ENCODE data around the gene INIP.
A peak's percentile ranks its signal among the peaks of the same experiment; 100 is the strongest.

Gene INIP

DNA sequence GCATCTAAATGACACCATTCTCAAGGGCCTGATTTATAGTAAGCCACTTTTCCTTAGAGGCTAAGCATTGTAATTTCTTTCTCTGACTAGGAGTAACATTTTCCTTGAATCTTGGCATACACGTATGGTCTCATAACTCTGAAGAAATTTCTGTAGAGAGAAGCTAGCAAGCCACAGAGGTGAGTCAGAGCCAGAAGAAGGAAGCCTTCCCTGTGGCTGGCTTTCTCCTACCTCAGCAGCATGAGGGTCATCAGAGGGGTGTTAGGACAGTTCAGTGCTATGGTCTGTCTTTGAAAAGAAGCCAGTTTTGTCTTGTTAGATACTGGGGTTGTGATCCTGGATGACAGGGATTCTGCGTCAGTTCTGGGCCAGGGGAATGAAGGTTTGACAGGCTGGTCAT lies 35.8 kb upstream of the INIP start:
- peaks cover 4% of the 10 kb centered on the region for H3K36me3 ChIP-seq (ENCODE audit: insufficient read depth, low read length)
- no peak overlapping the region for H2AFZ ChIP-seq (ENCODE audit: low read depth, low read length)
- no peak overlapping the region for H3K4me3 ChIP-seq (ENCODE audit: low read length)
- H3K9me3 ChIP-seq (ENCODE audit: low read length), result no peaks in the 10 kb centered on the region
- H3K4me1 ChIP-seq (ENCODE audit: insufficient read depth, low read length), result peaks cover 17% of the 10 kb centered on the region
- H3K27me3 ChIP-seq (ENCODE audit: insufficient read depth, low read length), result no peaks in the 10 kb centered on the region

DNA sequence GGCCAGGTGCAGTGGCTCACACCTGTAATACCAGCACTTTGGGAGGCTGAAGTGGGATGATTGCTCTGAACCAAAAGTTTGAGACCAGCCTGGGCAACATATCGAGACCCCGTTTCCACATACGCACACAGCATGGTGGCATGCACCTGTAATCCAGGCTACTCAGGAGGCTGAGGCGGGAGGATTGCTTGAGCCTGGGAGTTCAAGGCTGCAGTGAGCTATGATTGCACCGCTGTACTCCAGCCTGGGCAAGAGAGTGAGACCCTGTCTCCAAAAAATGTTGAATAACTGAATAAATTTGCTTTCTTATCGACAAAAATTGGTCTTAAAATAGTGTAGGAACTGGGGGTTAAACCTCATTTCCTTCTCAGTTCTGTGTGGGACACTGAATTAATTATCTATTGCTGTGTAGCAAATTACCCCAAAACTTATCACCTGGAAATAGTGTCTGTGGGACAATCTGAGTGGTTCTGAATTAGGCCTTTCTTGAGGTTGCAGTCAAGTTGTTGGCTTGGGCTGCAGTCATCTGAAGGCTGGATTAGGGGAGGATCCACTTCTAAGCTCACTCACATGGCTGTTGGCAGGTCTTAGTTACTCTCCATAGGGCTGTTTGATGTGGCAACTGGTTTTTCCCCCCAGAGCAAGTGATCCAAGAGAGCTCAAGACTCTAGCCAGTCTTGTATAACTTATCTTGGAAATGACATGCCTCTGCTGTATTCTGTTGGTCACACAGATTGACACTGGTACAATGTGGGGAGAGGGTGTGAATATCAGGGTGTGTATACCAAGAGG lies 34.6 kb upstream of the INIP start:
- no peaks in the 10 kb centered on the region for H3K9me3 ChIP-seq (ENCODE audit: low read length)
- peaks cover 4% of the 10 kb centered on the region for H3K36me3 ChIP-seq (ENCODE audit: insufficient read depth, low read length)
- no peak overlapping the region for H2AFZ ChIP-seq (ENCODE audit: low read depth, low read length)
- H3K4me3 ChIP-seq (ENCODE audit: low read length), result peak overlapping the region; percentile 60
- no peaks in the 10 kb centered on the region for H3K27me3 ChIP-seq (ENCODE audit: insufficient read depth, low read length)
- peaks cover 17% of the 10 kb centered on the region for H3K4me1 ChIP-seq (ENCODE audit: insufficient read depth, low read length)

DNA sequence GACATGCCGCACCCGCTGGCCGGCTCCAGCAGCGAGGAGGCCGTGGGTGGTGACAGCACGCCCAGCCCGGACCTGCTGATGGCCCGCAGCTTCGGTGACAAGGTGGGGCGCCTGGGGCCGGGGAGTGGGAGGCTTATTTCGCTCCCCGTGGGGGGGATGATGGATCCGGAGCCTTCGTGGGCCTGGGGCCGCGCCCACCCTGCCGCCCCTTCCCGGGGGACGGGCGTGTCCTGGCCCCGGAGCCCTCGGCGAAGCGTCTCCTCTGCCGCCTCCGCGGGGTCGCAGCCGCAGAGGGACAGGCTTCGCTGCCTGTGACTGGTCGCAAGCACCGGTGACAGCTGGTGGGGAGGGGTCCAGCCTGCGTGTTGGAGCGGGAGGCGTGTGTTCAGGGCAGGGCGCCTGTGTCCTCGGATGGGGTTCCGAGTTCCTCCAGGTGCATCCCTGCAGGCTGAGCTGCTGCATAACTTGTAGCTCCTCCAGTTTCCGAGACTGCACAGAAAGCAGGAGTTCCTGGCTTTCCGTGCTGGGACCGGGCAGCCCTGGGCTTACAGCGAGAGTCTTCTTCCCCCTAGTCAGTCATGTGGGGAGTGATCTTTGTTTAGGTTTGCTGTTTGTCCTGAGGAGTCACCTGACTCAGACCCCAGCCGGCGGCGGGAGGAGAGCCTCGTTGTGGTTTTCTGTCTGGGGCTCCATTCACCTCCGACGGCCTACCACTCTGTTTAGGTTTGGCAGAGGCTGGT lies 33.3 kb upstream of the INIP start:
- no peaks in the 10 kb centered on the region for H3K9me3 ChIP-seq (ENCODE audit: low read length)
- H3K4me1 ChIP-seq (ENCODE audit: insufficient read depth, low read length), result peaks cover 19% of the 10 kb centered on the region
- peak overlapping the region; percentile 60 for H3K4me3 ChIP-seq (ENCODE audit: low read length)
- no peaks in the 10 kb centered on the region for H3K27me3 ChIP-seq (ENCODE audit: insufficient read depth, low read length)
- H3K36me3 ChIP-seq (ENCODE audit: insufficient read depth, low read length), result peaks cover 4% of the 10 kb centered on the region
- H2AFZ ChIP-seq (ENCODE audit: low read depth, low read length), result peak overlapping the region; percentile 44

DNA sequence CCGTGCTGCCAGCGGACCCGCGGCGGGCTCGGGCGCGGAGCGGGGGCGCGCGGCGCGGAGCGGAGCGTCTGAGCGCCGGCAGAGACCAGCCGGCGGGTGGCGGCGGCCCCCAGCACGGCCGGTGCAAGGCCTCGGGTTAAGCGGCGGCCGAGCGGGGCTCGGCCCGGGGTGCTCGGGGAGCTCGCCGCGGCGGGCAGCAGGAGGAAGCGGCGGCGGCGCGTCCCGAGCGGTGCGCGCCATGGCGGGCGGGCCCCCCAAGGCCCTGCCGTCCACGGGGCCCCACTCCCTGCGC lies 32.8 kb upstream of the INIP start:
- no peaks in the 10 kb centered on the region for H3K27me3 ChIP-seq (ENCODE audit: insufficient read depth, low read length)
- peak overlapping the region; percentile 44 for H2AFZ ChIP-seq (ENCODE audit: low read depth, low read length)
- peak overlapping the region; percentile 60 for H3K4me3 ChIP-seq (ENCODE audit: low read length)
- H3K9me3 ChIP-seq (ENCODE audit: low read length), result no peaks in the 10 kb centered on the region
- H3K4me1 ChIP-seq (ENCODE audit: insufficient read depth, low read length), result peaks cover 19% of the 10 kb centered on the region
- H3K36me3 ChIP-seq (ENCODE audit: insufficient read depth, low read length), result peaks cover 4% of the 10 kb centered on the region

DNA sequence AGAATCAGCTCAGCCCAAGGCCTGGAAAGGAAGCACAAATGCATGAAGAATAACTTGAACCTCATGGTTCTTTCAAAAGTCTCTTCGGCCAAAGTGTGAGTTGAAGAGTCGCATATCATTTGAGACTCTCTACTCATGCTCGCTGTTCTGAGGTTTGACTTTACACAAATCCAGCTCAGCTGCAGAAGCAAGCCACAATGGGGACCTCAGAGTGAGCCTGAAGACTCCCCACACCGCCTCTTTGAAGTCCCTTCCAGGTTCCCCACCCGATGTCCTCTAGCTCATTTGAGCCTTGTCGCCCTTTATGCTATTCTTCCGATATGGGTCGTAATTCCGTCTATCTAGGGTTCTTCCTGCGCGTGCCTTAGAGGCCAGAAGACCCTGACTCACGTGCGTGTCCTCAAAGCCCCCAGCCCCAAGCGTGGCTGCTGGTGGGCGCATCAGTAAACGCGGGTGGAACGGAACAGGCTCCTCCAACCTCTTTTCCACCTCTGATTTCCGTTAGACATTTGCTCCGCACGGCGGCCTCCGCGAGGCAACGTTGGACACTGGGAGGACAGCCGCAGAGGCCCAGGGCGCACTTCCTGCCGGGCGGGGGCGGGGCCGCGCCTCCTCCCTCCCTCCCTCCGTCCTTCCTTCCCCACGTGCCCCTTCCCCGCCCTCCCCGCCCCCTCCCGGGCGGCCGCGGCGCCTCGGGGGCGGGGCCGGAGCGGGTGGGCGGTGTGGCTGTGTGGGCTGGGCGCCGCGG lies 32.3 kb upstream of the INIP start, which contains the start of gene SNX30:
Gene SNX30, plus strand, starts transcription at position 745 of the 748 bp plus-strand sequence. CDS start 242 bp downstream, outside the sequence.
- Histone ChIP-seq H3K36me3 (ENCODE audit: insufficient read depth, low read length) (peaks cover 4% of the 10 kb centered on the region), H3K4me3 (ENCODE audit: low read length) (peak within 1 kb of the TSS; percentile 67), H2AFZ (ENCODE audit: low read depth, low read length) (peak within 1 kb of the TSS; percentile 44), H3K4me1 (ENCODE audit: insufficient read depth, low read length) (peaks cover 19% of the 10 kb centered on the region), H3K27me3 (ENCODE audit: insufficient read depth, low read length) (no peaks in the 10 kb centered on the region), H3K9me3 (ENCODE audit: low read length) (no peaks in the 10 kb centered on the region)

DNA sequence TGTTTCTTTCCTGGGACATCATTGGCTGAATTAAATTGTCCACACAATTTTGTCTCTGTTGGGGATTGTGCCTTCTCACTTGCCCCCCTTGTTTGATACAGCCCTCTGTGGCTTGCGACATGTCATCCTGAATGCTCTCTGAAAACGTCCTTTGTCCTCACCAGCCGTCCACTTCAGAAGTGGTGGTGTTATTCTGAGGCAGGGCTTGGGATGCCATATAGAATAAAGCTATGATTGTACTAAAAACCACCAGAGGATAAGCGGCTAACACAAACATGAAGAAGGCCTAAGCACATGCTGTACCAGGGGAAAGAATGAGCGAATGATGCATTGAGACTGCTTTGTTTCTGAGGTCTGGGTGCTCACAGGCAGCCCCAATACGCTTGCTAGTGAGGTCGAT lies 29.2 kb upstream of the INIP start:
- Histone ChIP-seq H3K9me3 (ENCODE audit: low read length) (no peaks in the 10 kb centered on the region), H3K4me3 (ENCODE audit: low read length) (no peak overlapping the region), H2AFZ (ENCODE audit: low read depth, low read length) (no peak overlapping the region), H3K36me3 (ENCODE audit: insufficient read depth, low read length) (no peaks in the 10 kb centered on the region), H3K27me3 (ENCODE audit: insufficient read depth, low read length) (no peaks in the 10 kb centered on the region), H3K4me1 (ENCODE audit: insufficient read depth, low read length) (peaks cover 15% of the 10 kb centered on the region)

DNA sequence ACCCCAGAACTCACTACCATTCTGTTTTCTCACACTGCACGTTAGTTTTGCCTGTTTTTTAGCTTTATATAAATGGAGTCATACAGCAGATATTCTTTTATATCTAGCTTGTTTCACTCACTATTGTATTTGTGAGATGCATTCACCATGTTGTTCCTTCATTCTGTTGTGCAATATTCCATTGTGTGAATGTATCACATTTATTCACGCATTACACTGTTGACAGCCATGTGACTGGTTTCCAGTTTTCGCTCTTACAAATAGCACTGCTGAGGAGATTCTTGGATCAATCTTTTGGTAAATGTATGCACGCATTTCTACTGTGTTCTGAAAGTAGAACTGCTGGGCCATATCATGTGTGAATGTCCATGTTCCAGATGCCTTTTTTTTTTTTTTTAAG lies 26.3 kb upstream of the INIP start:
- Histone ChIP-seq H2AFZ (ENCODE audit: low read depth, low read length) (no peak overlapping the region), H3K9me3 (ENCODE audit: low read length) (peaks cover 2% of the 10 kb centered on the region), H3K4me3 (ENCODE audit: low read length) (no peak overlapping the region), H3K36me3 (ENCODE audit: insufficient read depth, low read length) (no peaks in the 10 kb centered on the region), H3K4me1 (ENCODE audit: insufficient read depth, low read length) (peaks cover 3% of the 10 kb centered on the region), H3K27me3 (ENCODE audit: insufficient read depth, low read length) (no peaks in the 10 kb centered on the region)

DNA sequence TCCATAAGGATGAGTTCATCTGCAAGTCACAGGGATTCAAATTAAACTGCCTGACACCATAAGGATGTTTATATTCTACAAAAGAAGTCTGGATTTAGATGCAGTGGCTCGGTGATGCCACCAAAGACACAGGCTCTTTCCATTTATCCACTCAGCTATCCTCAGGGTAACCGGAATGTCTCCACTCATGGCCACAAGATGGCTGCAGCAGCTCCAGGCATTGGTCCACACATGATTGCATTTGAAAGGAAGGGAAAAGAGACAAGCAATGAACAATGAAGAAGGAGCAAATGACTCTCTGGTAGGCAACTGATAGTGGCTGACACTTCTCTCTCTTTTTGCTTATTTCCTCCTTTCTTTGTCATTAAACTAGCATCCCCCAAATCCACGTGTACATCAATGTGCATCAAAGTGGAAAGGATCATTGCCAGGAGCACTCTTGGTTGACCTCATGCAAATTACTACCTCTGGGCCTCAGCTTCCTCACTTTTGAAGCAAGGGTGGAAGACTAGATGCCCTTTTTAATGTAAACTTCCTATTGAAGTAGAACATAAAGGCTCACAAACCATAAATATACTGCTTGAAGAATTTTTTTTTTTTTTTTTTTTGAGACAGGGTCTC lies 25.4 kb upstream of the INIP start:
- H3K4me1 ChIP-seq (ENCODE audit: insufficient read depth, low read length), result peaks cover 3% of the 10 kb centered on the region

DNA sequence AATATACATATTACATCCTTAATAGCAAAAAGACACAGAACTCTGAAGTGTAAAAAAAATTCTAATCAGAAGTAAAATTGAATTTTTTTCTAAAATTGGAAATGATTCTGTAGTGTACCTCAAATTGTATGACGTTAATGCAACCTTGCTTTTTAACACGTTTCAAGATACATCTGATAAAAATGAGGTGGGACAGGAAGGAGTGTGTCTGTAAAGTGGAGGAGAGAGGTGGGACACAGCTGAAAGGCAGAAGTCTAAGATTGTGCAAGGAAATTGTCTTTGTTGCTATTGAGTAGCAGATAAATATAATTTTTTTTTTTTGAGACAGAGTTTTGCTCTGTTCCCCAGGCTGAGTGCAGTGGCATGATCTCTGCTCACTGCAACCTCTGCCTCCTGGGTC lies 17.0 kb upstream of the INIP start:
- Histone ChIP-seq H3K36me3 (ENCODE audit: insufficient read depth, low read length) (no peaks in the 10 kb centered on the region), H3K9me3 (ENCODE audit: low read length) (no peaks in the 10 kb centered on the region), H3K4me1 (ENCODE audit: insufficient read depth, low read length) (no peaks in the 10 kb centered on the region), H2AFZ (ENCODE audit: low read depth, low read length) (no peak overlapping the region), H3K27me3 (ENCODE audit: insufficient read depth, low read length) (no peaks in the 10 kb centered on the region), H3K4me3 (ENCODE audit: low read length) (no peak overlapping the region)

More for the DNA sequence above, 25.4 kb upstream of the INIP start:
- Histone ChIP-seq H2AFZ (ENCODE audit: low read depth, low read length) (no peak overlapping the region), H3K27me3 (ENCODE audit: insufficient read depth, low read length) (no peaks in the 10 kb centered on the region), H3K9me3 (ENCODE audit: low read length) (peaks cover 2% of the 10 kb centered on the region), H3K36me3 (ENCODE audit: insufficient read depth, low read length) (no peaks in the 10 kb centered on the region), H3K4me3 (ENCODE audit: low read length) (no peak overlapping the region)

DNA sequence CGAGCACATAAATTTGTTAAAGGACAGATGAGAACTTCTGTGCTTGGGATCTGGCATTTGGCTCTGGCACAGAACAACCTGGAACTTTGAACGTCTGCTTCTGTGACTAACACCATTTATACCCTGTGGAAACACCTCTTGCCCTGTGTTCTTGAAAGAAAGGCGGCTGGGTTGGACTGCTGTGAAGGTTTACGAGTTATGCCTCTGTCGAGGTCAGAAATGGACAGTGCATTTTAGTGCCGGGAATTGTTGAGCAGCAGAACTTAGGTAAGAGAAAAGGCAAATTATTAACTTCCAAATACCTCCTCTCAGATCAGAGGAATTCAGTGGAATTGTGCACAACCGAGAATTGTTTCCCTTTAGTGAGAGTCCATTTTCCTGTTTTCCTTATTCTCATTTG lies 14.1 kb upstream of the INIP start:
- H3K4me3 ChIP-seq (ENCODE audit: low read length), result no peak overlapping the region
- H3K9me3 ChIP-seq (ENCODE audit: low read length), result no peaks in the 10 kb centered on the region
- no peaks in the 10 kb centered on the region for H3K27me3 ChIP-seq (ENCODE audit: insufficient read depth, low read length)
- no peak overlapping the region for H2AFZ ChIP-seq (ENCODE audit: low read depth, low read length)
- H3K36me3 ChIP-seq (ENCODE audit: insufficient read depth, low read length), result no peaks in the 10 kb centered on the region
- no peaks in the 10 kb centered on the region for H3K4me1 ChIP-seq (ENCODE audit: insufficient read depth, low read length)

DNA sequence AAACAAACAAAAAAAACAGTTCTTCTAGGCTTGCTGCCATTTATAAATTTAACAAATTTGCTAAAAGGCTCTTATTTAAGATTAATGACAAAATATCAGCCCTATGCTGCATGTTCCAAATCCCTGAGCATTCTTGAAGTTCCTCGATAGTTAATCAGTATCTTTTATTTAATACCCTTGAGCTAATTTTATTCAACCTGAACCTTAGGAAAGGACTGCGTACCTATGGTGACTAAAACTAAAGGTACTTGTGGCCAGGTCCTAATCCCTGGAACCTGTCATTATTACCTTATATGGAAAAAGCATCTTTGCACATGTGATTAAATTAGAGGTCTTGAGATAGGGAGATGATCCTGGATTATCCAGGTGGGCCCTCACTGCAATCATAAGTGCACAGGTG lies 10.5 kb upstream of the INIP start:
- Histone ChIP-seq H2AFZ (ENCODE audit: low read depth, low read length) (no peak overlapping the region), H3K9me3 (ENCODE audit: low read length) (no peaks in the 10 kb centered on the region), H3K4me3 (ENCODE audit: low read length) (no peak overlapping the region), H3K36me3 (ENCODE audit: insufficient read depth, low read length) (no peaks in the 10 kb centered on the region), H3K27me3 (ENCODE audit: insufficient read depth, low read length) (no peaks in the 10 kb centered on the region), H3K4me1 (ENCODE audit: insufficient read depth, low read length) (no peaks in the 10 kb centered on the region)

DNA sequence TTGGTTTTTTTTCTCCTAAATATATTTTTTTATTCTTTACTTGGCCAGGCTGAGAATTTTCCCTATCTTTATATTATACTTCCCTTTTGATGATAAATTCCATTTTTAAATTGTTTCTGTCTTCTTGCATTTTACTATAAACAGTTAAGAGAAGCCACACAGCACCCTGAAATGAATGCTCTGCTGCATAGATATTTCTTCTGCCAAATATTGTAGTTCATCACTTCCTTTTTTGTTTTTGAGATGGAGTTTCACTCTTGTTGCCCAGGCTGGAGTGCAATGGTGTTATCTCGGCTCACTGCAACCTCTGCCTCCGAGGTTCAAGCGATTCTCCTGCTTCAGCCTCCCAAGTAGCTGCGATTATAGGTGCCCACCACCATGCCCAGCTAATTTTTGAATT lies 8.5 kb upstream of the INIP start:
- Histone ChIP-seq H3K4me1 (ENCODE audit: insufficient read depth, low read length) (no peaks in the 10 kb centered on the region), H3K27me3 (ENCODE audit: insufficient read depth, low read length) (no peaks in the 10 kb centered on the region), H3K9me3 (ENCODE audit: low read length) (no peaks in the 10 kb centered on the region), H3K4me3 (ENCODE audit: low read length) (no peak overlapping the region), H3K36me3 (ENCODE audit: insufficient read depth, low read length) (no peaks in the 10 kb centered on the region), H2AFZ (ENCODE audit: low read depth, low read length) (no peak overlapping the region)

DNA sequence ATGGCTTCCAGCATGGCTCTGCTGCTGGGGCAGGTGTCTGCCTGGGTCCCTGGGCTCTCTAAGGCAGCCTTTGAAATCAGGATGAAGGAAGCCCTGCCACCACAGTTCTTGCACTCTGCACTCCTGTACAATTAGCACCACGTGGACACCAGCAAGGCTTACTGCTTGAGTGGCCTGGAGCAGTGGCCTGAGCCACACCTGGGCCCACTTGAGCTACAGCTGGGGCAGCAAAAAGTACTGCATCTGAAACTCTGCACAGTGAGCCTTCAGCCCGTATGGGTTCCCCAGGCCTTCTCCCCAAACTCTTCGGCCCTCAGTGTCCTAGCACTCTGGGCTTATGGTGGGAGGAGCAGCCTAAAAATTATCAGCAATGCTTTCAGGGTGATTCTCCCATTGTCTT lies 8.0 kb upstream of the INIP start:
- no peaks in the 10 kb centered on the region for H3K4me1 ChIP-seq (ENCODE audit: insufficient read depth, low read length)
- no peak overlapping the region for H3K4me3 ChIP-seq (ENCODE audit: low read length)
- H2AFZ ChIP-seq (ENCODE audit: low read depth, low read length), result no peak overlapping the region
- H3K27me3 ChIP-seq (ENCODE audit: insufficient read depth, low read length), result no peaks in the 10 kb centered on the region
- H3K36me3 ChIP-seq (ENCODE audit: insufficient read depth, low read length), result no peaks in the 10 kb centered on the region
- H3K9me3 ChIP-seq (ENCODE audit: low read length), result no peaks in the 10 kb centered on the region

Data from neuron (in vitro differentiated cells).